Measurements from ENCODE around the gene ABCC3. TPM values are rescaled to one million over a fixed set of nuclear protein-coding genes. Genes with fewer than 3 reads are reported as not detected.
A peak's percentile ranks its signal among the peaks of the same experiment; 100 is the strongest.

The ABCC3 gene
- total and polyA plus RNA-seq, 12 donors, result 0.23 to 5.7 (median 1.1) TPM; not detected in 1

GRCh38 chr17:50618941-50619340, 15.7 kb upstream of the ABCC3 start:
- ATAC-seq, result peak in 1 of 8 donors; percentile 20
- Histone ChIP-seq H3K27ac (no peak overlapping the region), H3K27me3 (peaks cover 0 to 24% (median 6%) of the 10 kb centered on the region in 7 donors), H3K9me3 (no peaks in the 10 kb centered on the region), H3K36me3 (no peaks in the 10 kb centered on the region), H3K4me1 (peaks cover 0 to 20% (median 0%) of the 10 kb centered on the region in 9 donors), H3K4me3 (no peak overlapping the region)
- WGBS, 2 donors, result 87 to 93% methylated on average over 11 of the region's 11 CpGs
- TF ChIP-seq, protein P1, sequence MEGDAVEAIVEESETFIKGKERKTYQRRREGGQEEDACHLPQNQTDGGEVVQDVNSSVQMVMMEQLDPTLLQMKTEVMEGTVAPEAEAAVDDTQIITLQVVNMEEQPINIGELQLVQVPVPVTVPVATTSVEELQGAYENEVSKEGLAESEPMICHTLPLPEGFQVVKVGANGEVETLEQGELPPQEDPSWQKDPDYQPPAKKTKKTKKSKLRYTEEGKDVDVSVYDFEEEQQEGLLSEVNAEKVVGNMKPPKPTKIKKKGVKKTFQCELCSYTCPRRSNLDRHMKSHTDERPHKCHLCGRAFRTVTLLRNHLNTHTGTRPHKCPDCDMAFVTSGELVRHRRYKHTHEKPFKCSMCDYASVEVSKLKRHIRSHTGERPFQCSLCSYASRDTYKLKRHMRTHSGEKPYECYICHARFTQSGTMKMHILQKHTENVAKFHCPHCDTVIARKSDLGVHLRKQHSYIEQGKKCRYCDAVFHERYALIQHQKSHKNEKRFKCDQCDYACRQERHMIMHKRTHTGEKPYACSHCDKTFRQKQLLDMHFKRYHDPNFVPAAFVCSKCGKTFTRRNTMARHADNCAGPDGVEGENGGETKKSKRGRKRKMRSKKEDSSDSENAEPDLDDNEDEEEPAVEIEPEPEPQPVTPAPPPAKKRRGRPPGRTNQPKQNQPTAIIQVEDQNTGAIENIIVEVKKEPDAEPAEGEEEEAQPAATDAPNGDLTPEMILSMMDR (IDR thresholded peaks at IDR 0.05), result no peak
- DNase-seq, result no peak
- intact Hi-C loops (cut with DNase I), result no loop called here

- Histone ChIP-seq H3K9me3 (no peaks in the 10 kb centered on the region), H3K4me1 (peaks cover 0 to 18% (median 0%) of the 10 kb centered on the region in 9 donors), H3K27me3 (peaks cover 0 to 25% (median 6%) of the 10 kb centered on the region in 7 donors), H3K36me3 (no peaks in the 10 kb centered on the region), H3K27ac (no peak overlapping the region), H3K4me3 (no peak overlapping the region)
- 83 to 85% methylated on average over 7 of the region's 7 CpGs for WGBS, 2 donors
- TF ChIP-seq, protein P1 (IDR thresholded peaks at IDR 0.05), result no peak
- ATAC-seq (no peak), DNase-seq (no peak)
- intact Hi-C loops (cut with DNase I), result no loop called here
Measured at GRCh38 chr17:50619489-50619888, 15.2 kb upstream of the ABCC3 start.

DNA sequence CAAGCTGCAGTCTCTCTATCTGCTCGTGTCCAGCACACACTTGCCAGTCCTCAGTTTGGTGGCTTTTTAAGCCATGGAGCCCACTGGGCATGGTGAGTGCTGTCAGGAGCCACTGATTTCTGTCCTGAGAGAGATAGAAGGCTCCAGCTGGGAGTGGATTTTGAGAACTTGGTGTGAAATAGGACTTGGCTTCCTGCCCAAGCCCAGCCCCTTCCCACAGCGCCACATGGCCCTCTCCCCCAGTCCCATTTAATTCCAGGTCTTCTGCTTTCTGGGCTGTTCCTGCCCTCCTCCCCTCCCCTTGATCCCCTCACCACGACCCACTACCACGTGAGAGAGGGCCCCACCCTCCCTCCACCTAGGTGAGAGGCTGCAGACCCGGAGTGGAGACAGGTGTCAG, 14.4 kb upstream of the ABCC3 start:
- ATAC-seq, result no peak
- Histone ChIP-seq H3K9me3 (no peaks in the 10 kb centered on the region), H3K4me3 (no peak overlapping the region), H3K36me3 (no peaks in the 10 kb centered on the region), H3K4me1 (peaks cover 0 to 18% (median 0%) of the 10 kb centered on the region in 9 donors), H3K27me3 (peaks cover 0 to 25% (median 6%) of the 10 kb centered on the region in 7 donors), H3K27ac (no peak overlapping the region)
- TF ChIP-seq, protein P1 (IDR thresholded peaks at IDR 0.05), result no peak
- intact Hi-C loops (cut with DNase I), result loop anchor here in 3 of 10 donors (5.0 to 10.0 kb wide), 2 partner anchors 133 to 135 kb away; no protein-coding TSS in a partner anchor
- WGBS, 2 donors, result 58 to 71% methylated on average over 5 of the region's 5 CpGs
- DNase-seq, result no peak

DNA sequence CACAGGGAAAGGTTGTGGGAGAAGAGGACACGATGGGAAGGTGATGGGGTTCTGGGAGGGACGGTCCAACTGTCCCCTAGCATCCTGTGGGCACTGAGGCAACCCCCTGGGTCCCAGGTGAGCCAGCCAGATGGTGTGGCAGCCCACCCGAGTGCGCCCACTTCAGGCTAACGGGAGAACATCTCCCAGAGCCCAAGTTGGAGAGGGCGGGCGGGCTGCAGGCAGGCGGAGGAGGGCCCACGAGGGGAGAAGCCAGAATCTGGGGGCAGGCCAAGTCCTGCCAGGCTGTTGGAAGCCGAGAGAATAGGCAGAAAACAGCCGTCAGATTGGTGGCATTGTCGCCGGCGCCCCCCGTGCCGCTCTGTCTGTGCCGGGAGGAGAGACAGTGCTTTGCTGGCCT, 13.8 kb upstream of the ABCC3 start:
- no peaks in the 10 kb centered on the region for H3K36me3 ChIP-seq
- 64% methylated on average over 17 of the region's 17 CpGs for WGBS, 2 donors
- DNase-seq (no peak), ATAC-seq (no peak)
- H3K4me1 ChIP-seq, result peaks cover 0 to 21% (median under 1%) of the 10 kb centered on the region in 9 donors
- H3K4me3 ChIP-seq, result no peak overlapping the region
- intact Hi-C loops (cut with DNase I), result loop anchor here in 3 of 10 donors (5.0 to 10.0 kb wide), 2 partner anchors 134 to 136 kb away; no protein-coding TSS in a partner anchor
- H3K27ac ChIP-seq, result no peak overlapping the region
- TF ChIP-seq, protein P1 (IDR thresholded peaks at IDR 0.05), result no peak
- no peaks in the 10 kb centered on the region for H3K9me3 ChIP-seq
- H3K27me3 ChIP-seq, result peaks cover 0 to 25% (median 6%) of the 10 kb centered on the region in 7 donors

Measured in heart right ventricle (tissue), 16 donors.